Stimulated activated CD4-positive, alpha-beta T cell treated with anti-CD3 and anti-CD28 coated beads, TNF-alpha, amount 100 ng/mL, for 48 hours (primary cell): ENCODE results near the gene APOC3.
"Not testable (repeated sequence)": the region's sequence is repeated elsewhere in the genome, so short reads cannot be mapped to it uniquely, and the experiment has no call there.

ENCODE experiments used
- DNase-seq, 3 donors: peaks; one replicate each; pipeline ENCODE4 v3.0.0-alpha.2; 2020; ENCODE audit warnings: low read depth in 3 of 3

The APOC3 gene

GRCh38 chr11:116829525-116830183 lies at the start of gene APOC3:
APOC3 (plus strand) TSS chr11:116829907; CDS start chr11:116830583, 676 bp downstream.
- no peak for DNase-seq

GRCh38 chr11:116782728-116783127 lies 47.0 kb upstream of the APOC3 start:
- no peak for DNase-seq

GRCh38 chr11:116786326-116786725 lies 43.4 kb upstream of the APOC3 start:
- no peak for DNase-seq

GRCh38 chr11:116786966-116787365 lies 42.7 kb upstream of the APOC3 start:
- no peak for DNase-seq

GRCh38 chr11:116787436-116787785 lies 42.3 kb upstream of the APOC3 start:
- no peak for DNase-seq

GRCh38 chr11:116787786-116788486 lies 41.8 kb upstream of the APOC3 start, which contains the start of gene ZPR1:
ZPR1 (minus strand) TSS chr11:116788023; CDS start chr11:116787990, 33 bp downstream.
- peak; percentile 63 to 79 (median 72) for DNase-seq

GRCh38 chr11:116788534-116788933 lies 41.2 kb upstream of the APOC3 start:
- no peak for DNase-seq

- no peak for DNase-seq
These were observed 40.7 kb upstream of the APOC3 start for GRCh38 chr11:116788975-116789374.

GRCh38 chr11:116790167-116791001 lies 39.3 kb upstream of the APOC3 start:
- no peak for DNase-seq

GRCh38 chr11:116791002-116791812 lies 38.5 kb upstream of the APOC3 start:
- peak; percentile 60 to 67 (median 65) for DNase-seq

GRCh38 chr11:116791813-116792143 lies 37.9 kb upstream of the APOC3 start, which contains the start of gene APOA5:
APOA5 (minus strand) TSS chr11:116791879; CDS start chr11:116791860, 19 bp downstream.
- DNase-seq: no peak

GRCh38 chr11:116792144-116792868 lies 37.4 kb upstream of the APOC3 start:
- no peak for DNase-seq

- DNase-seq: no peak
These were observed 36.6 kb upstream of the APOC3 start for GRCh38 chr11:116792869-116793771.

GRCh38 chr11:116793772-116794097 lies 36.0 kb upstream of the APOC3 start:
- DNase-seq: no peak

GRCh38 chr11:116794851-116795250 lies 34.9 kb upstream of the APOC3 start:
- DNase-seq: no peak

GRCh38 chr11:116796548-116796947 lies 33.2 kb upstream of the APOC3 start:
- DNase-seq: no peak

GRCh38 chr11:116797816-116798215 lies 31.9 kb upstream of the APOC3 start:
- DNase-seq: no peak

GRCh38 chr11:116798368-116798767 lies 31.3 kb upstream of the APOC3 start:
- DNase-seq: no peak

- no peak for DNase-seq
These were observed 29.1 kb upstream of the APOC3 start for GRCh38 chr11:116800610-116801009.

GRCh38 chr11:116801662-116802061 lies 28.0 kb upstream of the APOC3 start:
- not testable (repeated sequence) for DNase-seq
